HG02970 (cell line): Measurements from ENCODE around the gene KRT78.

Experiments used
- ATAC-seq: cut with Tn5 transposase; IDR thresholded peaks from one replicate; pipeline ENCODE4 v1.9.1; 2021; ENCODE audit warnings: mild to moderate bottlenecking, moderate library complexity, moderate number of reproducible peaks; ENCODE audit not compliant: unreplicated experiment, low FRiP score

The KRT78 gene

GRCh38 chr12:52814710-52815155 lies 34.1 kb downstream of the KRT78 start:
- ATAC-seq, result no peak

- ATAC-seq, result no peak
These were observed 34.7 kb downstream of the KRT78 start, which contains the start of gene KRT4 for GRCh38 chr12:52813885-52814709. Gene KRT4, minus strand, starts transcription at chr12:52814116. Its CDS starts 58 bp downstream, at chr12:52814058.

GRCh38 chr12:52813203-52813819 lies 35.5 kb downstream of the KRT78 start:
- no peak for ATAC-seq

GRCh38 chr12:52812749-52813148 lies 36.0 kb downstream of the KRT78 start:
- no peak for ATAC-seq

- ATAC-seq, result no peak
These were observed 36.8 kb downstream of the KRT78 start for GRCh38 chr12:52812073-52812400.

GRCh38 chr12:52811191-52812072 lies 37.4 kb downstream of the KRT78 start:
- no peak for ATAC-seq

- no peak for ATAC-seq
These were observed 38.2 kb downstream of the KRT78 start for GRCh38 chr12:52810554-52810953.

- ATAC-seq, result no peak
These were observed 39.6 kb downstream of the KRT78 start for GRCh38 chr12:52809166-52809565.

GRCh38 chr12:52808573-52809160 lies 40.1 kb downstream of the KRT78 start:
- ATAC-seq, result no peak

GRCh38 chr12:52807544-52808470 lies 41.0 kb downstream of the KRT78 start:
- ATAC-seq, result no peak

GRCh38 chr12:52806821-52807543 lies 41.8 kb downstream of the KRT78 start:
- no peak for ATAC-seq

GRCh38 chr12:52806169-52806811 lies 42.5 kb downstream of the KRT78 start:
- ATAC-seq, result no peak

GRCh38 chr12:52805739-52806138 lies 43.1 kb downstream of the KRT78 start:
- ATAC-seq, result no peak

- no peak for ATAC-seq
These were observed 43.8 kb downstream of the KRT78 start for GRCh38 chr12:52805000-52805399.

- ATAC-seq, result no peak
These were observed 46.4 kb downstream of the KRT78 start for GRCh38 chr12:52802442-52802841.

- ATAC-seq, result no peak
These were observed 47.0 kb downstream of the KRT78 start for GRCh38 chr12:52801773-52802172.

- ATAC-seq, result no peak
These were observed 48.4 kb downstream of the KRT78 start for GRCh38 chr12:52800259-52800917.
